Activated CD4-positive, alpha-beta T cell treated with anti-CD3 and anti-CD28 coated beads, Interleukin-2, amount 50 U/mL, for 48 hours (primary cell): Measurements from ENCODE around the gene OR10H2.
"Not testable (repeated sequence)": the region's sequence is repeated elsewhere in the genome, so short reads cannot be mapped to it uniquely, and the experiment has no call there.

ENCODE experiments used
- DNase-seq, 2 experiments: peaks; one replicate each; pipeline ENCODE4 v3.0.0-alpha.2; 2020

The OR10H2 gene

DNA sequence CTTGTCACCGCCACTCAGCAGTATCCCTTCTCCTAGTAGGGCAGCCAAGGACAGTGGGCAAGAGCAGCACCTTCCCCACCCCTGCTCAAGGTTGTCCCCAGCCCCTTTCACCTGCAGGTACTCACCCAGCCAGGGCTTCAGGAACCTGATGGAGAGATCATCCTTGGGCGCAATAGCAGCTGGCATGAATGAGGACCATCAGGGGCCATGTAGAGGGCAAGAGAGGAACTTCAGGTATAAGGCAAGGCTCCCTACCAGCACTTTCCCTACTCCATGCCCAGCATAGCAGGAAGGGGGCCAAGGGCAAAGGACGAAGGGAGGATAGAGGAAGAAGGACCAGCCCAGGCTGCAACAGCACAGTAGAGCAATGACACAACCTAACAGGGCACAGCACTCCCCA is 46.3 kb downstream of the OR10H2 start:
- not testable (repeated sequence) for DNase-seq

DNA sequence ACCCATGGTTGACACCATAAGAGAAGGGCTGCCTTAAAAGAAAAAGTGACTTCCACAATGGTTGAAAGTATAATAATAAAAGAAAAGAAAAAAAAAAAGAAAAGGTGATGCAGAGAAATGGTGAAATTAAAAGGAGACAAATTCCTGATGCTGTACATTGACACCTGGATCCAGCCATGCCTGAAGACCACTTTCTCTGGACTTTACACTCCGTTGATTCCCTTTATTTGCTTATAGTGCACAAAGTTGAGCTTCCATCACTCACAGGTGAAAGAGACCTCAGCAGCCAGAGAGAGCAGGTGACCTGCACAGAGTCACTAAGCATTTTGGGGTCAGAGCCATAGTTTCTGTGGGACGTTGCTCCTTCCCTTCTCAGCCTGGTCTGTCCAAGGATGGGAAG is 47.4 kb downstream of the OR10H2 start:
- no peak for DNase-seq

DNA sequence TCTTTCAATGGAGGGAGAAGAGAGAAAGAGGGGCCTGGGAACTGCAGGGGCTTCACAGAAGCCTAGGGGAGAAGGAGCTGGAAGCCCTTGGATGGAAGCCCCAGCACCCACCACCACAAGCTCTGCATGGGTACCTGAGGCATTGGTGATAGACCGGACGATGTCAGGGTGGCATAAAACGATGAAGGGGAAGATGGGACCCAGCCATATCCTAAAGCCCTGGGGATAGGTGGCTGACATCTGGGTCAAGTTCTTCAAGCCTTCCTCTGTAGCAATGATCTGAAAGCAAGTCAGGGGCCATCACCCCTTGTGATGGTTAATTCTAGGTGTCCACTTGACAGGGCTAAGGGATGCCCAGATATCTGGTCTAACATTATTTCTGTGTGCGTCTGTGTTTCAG is 48.4 kb downstream of the OR10H2 start:
- no peak for DNase-seq

- no peak for DNase-seq
Observed at GRCh38 chr19:15776991-15777970, 49.5 kb downstream of the OR10H2 start.
